Loucy (cell line): Measurements from ENCODE around the gene RNU1-1.
"Not testable (repeated sequence)": the region's sequence is repeated elsewhere in the genome, so short reads cannot be mapped to it uniquely, and the experiment has no call there.

Experiments used
- H2AFZ ChIP-seq: fragments of 200-600 bp; sonication (generic); 2 replicates; pipeline ENCODE4 v1.6.0; 2016; ENCODE audit warnings: antibody characterized with exemption, mild to moderate bottlenecking, low read length, moderate library complexity
- H3F3A ChIP-seq: fragments of 200-600 bp; 2 replicates; pipeline ENCODE4 v1.6.0; 2016; ENCODE audit warnings: antibody characterized with exemption, low read depth, mild to moderate bottlenecking
- H3K27me3 ChIP-seq: fragments of 200-600 bp; sonication (generic); 2 replicates; pipeline ENCODE4 v1.6.1; 2014; ENCODE audit warnings: low read length, mild to moderate bottlenecking; ENCODE audit not compliant: insufficient read depth, poor library complexity, severe bottlenecking
- H3K36me3 ChIP-seq: fragments of 200-600 bp; sonication (generic); 2 replicates; pipeline ENCODE4 v1.6.1; 2016; ENCODE audit warnings: low read length; ENCODE audit not compliant: insufficient read depth
- H3K4me1 ChIP-seq: fragments of 200-600 bp; sonication (generic); 2 replicates; pipeline ENCODE4 v1.5.1; 2014; ENCODE audit warnings: low read length, mild to moderate bottlenecking; ENCODE audit not compliant: insufficient read depth, poor library complexity, severe bottlenecking
- H3K4me2 ChIP-seq: fragments of 200-600 bp; sonication (generic); 2 replicates; pipeline ENCODE4 v1.6.0; 2014; ENCODE audit warnings: antibody characterized with exemption, low read length, low read depth, mild to moderate bottlenecking; ENCODE audit not compliant: poor library complexity, severe bottlenecking
- H3K4me3 ChIP-seq: fragments of 200-600 bp; sonication (generic); 2 replicates; pipeline ENCODE4 v1.5.1; 2014; ENCODE audit warnings: low read length, mild to moderate bottlenecking, mixed read lengths; ENCODE audit not compliant: poor library complexity, severe bottlenecking
- H3K79me2 ChIP-seq: fragments of 200-600 bp; sonication (generic); 2 replicates; pipeline ENCODE4 v1.6.1; 2014; ENCODE audit warnings: low read length; ENCODE audit not compliant: insufficient read depth
- H3K9ac ChIP-seq: fragments of 200-600 bp; sonication (generic); 2 replicates; pipeline ENCODE4 v1.6.0; 2014; ENCODE audit warnings: mild to moderate bottlenecking, low read depth, low read length, moderate library complexity; ENCODE audit not compliant: poor library complexity, severe bottlenecking
- H3K9me2 ChIP-seq: fragments of 200-600 bp; sonication (generic); replicated peaks from 2 replicates; pipeline ENCODE4 v1.6.1; 2016; ENCODE audit warnings: low read depth, low read length, mixed read lengths
- H3K9me3 ChIP-seq: fragments of 200-600 bp; sonication (generic); 2 replicates; pipeline ENCODE4 v1.6.1; 2014; ENCODE audit warnings: mild to moderate bottlenecking, antibody characterized with exemption, low read length, low read depth; ENCODE audit not compliant: insufficient read depth
- H4K20me1 ChIP-seq: fragments of 200-600 bp; sonication (generic); 2 replicates; pipeline ENCODE4 v1.6.0; 2014; ENCODE audit warnings: antibody characterized with exemption, low read length, mild to moderate bottlenecking; ENCODE audit not compliant: insufficient read depth, poor library complexity, severe bottlenecking

Gene RNU1-1

GRCh38 chr1:16514107-16515055 is at the start of gene RNU1-1:
Gene RNU1-1 (minus strand): TSS chr1:16514285.
- H3K9me2 ChIP-seq, H3K36me3 ChIP-seq, H3K4me1 ChIP-seq, H3F3A ChIP-seq, H3K27me3 ChIP-seq, H3K9me3 ChIP-seq, H3K79me2 ChIP-seq, H2AFZ ChIP-seq, H4K20me1 ChIP-seq: not testable (repeated sequence)
- Histone ChIP-seq H3K9ac (peak within 1 kb of the TSS; percentile 58), H3K4me2 (peak within 1 kb of the TSS; percentile 44), H3K4me3 (peak within 1 kb of the TSS; percentile 66)

- not testable (repeated sequence) for H3K9ac ChIP-seq, H3K9me2 ChIP-seq, H2AFZ ChIP-seq, H3K4me1 ChIP-seq, H3K27me3 ChIP-seq, H3K36me3 ChIP-seq, H3K4me2 ChIP-seq, H4K20me1 ChIP-seq, H3K79me2 ChIP-seq, H3K4me3 ChIP-seq, H3K9me3 ChIP-seq, H3F3A ChIP-seq
Measured at GRCh38 chr1:16561035-16561434, 47.0 kb upstream of the RNU1-1 start.

GRCh38 chr1:16560498-16560897 is 46.4 kb upstream of the RNU1-1 start:
- not testable (repeated sequence) for H2AFZ ChIP-seq, H3K79me2 ChIP-seq, H3K9me3 ChIP-seq, H3K4me1 ChIP-seq, H3K27me3 ChIP-seq, H3F3A ChIP-seq, H3K9ac ChIP-seq, H3K36me3 ChIP-seq, H3K4me3 ChIP-seq, H3K9me2 ChIP-seq, H3K4me2 ChIP-seq, H4K20me1 ChIP-seq

- not testable (repeated sequence) for H3K4me3 ChIP-seq, H3F3A ChIP-seq, H4K20me1 ChIP-seq, H3K27me3 ChIP-seq, H3K9me3 ChIP-seq, H3K9ac ChIP-seq, H2AFZ ChIP-seq, H3K36me3 ChIP-seq, H3K79me2 ChIP-seq, H3K4me2 ChIP-seq, H3K4me1 ChIP-seq, H3K9me2 ChIP-seq
Measured at GRCh38 chr1:16559688-16560087, 45.6 kb upstream of the RNU1-1 start.

- not testable (repeated sequence) for H3F3A ChIP-seq, H3K4me1 ChIP-seq, H3K79me2 ChIP-seq, H2AFZ ChIP-seq, H3K9ac ChIP-seq, H3K36me3 ChIP-seq, H3K4me2 ChIP-seq, H3K4me3 ChIP-seq, H4K20me1 ChIP-seq, H3K9me2 ChIP-seq, H3K9me3 ChIP-seq, H3K27me3 ChIP-seq
Measured at GRCh38 chr1:16557034-16557433, 42.9 kb upstream of the RNU1-1 start.

GRCh38 chr1:16553244-16553643 is 39.2 kb upstream of the RNU1-1 start:
- H3F3A ChIP-seq, H3K4me2 ChIP-seq, H3K9ac ChIP-seq, H3K4me3 ChIP-seq, H3K36me3 ChIP-seq, H3K79me2 ChIP-seq, H3K9me3 ChIP-seq, H2AFZ ChIP-seq, H3K9me2 ChIP-seq, H4K20me1 ChIP-seq, H3K27me3 ChIP-seq, H3K4me1 ChIP-seq: not testable (repeated sequence)

- H3K27me3 ChIP-seq, H3K9ac ChIP-seq, H4K20me1 ChIP-seq, H3K36me3 ChIP-seq, H3K4me2 ChIP-seq, H3F3A ChIP-seq, H3K79me2 ChIP-seq, H2AFZ ChIP-seq, H3K9me3 ChIP-seq, H3K4me1 ChIP-seq, H3K4me3 ChIP-seq, H3K9me2 ChIP-seq: not testable (repeated sequence)
Measured at GRCh38 chr1:16550212-16550918, 36.3 kb upstream of the RNU1-1 start.
